BJ (cell line): ENCODE results near the gene BCKDK. TPM values are rescaled to one million over a fixed set of nuclear protein-coding genes. Genes with fewer than 3 reads are reported as not detected.
"Not testable (repeated sequence)": the region's sequence is repeated elsewhere in the genome, so short reads cannot be mapped to it uniquely, and the experiment has no call there.

Source experiments
- CTCF ChIA-PET: fragments of 350-600 bp; formaldehyde crosslinking; extraction: SDS; loops from one replicate; lab custom pipeline; 2021; ENCODE audit warnings: antibody characterized with exemption, inconsistent platforms; lab: Yijun Ruan, JAX
- POLR2A ChIA-PET: fragments of 300-600 bp; sonication (Branson Sonifier 250); formaldehyde crosslinking; extraction: SDS; loops from one replicate; lab custom pipeline; 2021; ENCODE audit warnings: antibody characterized with exemption; lab: Charles Lee
- DNase-seq: peaks from one replicate; pipeline ENCODE4 v3.0.0-alpha.2; 2011; ENCODE audit warnings: low read depth
- H3K27me3 ChIP-seq: 2 replicates; pipeline ENCODE4 v1.6.0; 2011; ENCODE audit warnings: low read length; ENCODE audit not compliant: control insufficient read depth, insufficient read depth
- H3K36me3 ChIP-seq: 2 replicates; pipeline ENCODE4 v1.5.1; 2011; ENCODE audit warnings: low read length; ENCODE audit not compliant: control insufficient read depth, insufficient read depth
- H3K4me3 ChIP-seq: 2 replicates; pipeline ENCODE4 v1.5.1; 2011; ENCODE audit warnings: low read depth, mild to moderate bottlenecking, control low read depth, low read length
- CTCF ChIP-seq: IDR thresholded peaks from 2 replicates; pipeline ENCODE4 v1.5.1; 2011; ENCODE audit warnings: low read depth, mild to moderate bottlenecking, control low read depth, inconsistent platforms, low read length, moderate library complexity; ENCODE audit not compliant: insufficient read depth
- polyA plus RNA-seq: library from polyadenylated mRNA; depleted of rRNA; stranded (reverse); fragments of >200 nt; gene quantifications from 2 replicates; pipeline ENCODE4 v1.2.3, GENCODE V29; 2011

The BCKDK gene
- polyA plus RNA-seq, 1 experiment: 56.0 TPM

- no peak for DNase-seq
- Histone ChIP-seq H3K36me3 (no peaks in the 10 kb centered on the region; the same call in 1 of the 2 replicates), H3K4me3 (no peak overlapping the region), H3K27me3 (no peaks in the 10 kb centered on the region)
- ChIA-PET POLR2A (no interaction called here), CTCF (interaction anchor here (0.5 to 1.1 kb wide), 3 partner anchors 12 to 315 kb away, joined by 3 read pairs; no protein-coding TSS in a partner anchor)
- no peak for TF ChIP-seq CTCF
Measured at GRCh38 chr16:31134625-31135534, 26.7 kb downstream of the BCKDK start.

- no peak for DNase-seq
- ChIA-PET POLR2A (no interaction called here), CTCF (interaction anchor here (0.5 to 1.1 kb wide), 4 partner anchors 12 to 314 kb away, joined by 3 read pairs; partner anchors contain the start of gene HSD3B7)
- no peaks in the 10 kb centered on the region; the same call in 1 of the 2 replicates for H3K36me3 ChIP-seq
- no peak within 1 kb of the TSS for H3K4me3 ChIP-seq
- TF ChIP-seq CTCF: no peak
- H3K27me3 ChIP-seq: no peaks in the 10 kb centered on the region
Measured at GRCh38 chr16:31135535-31136286, 27.5 kb downstream of the BCKDK start, which contains the start of gene PRSS8. Gene PRSS8, minus strand, starts transcription at chr16:31135727. Its CDS starts 229 bp downstream, at chr16:31135498.

GRCh38 chr16:31136287-31136662, 28.1 kb downstream of the BCKDK start:
- ChIA-PET POLR2A (no interaction called here), CTCF (interaction anchor here (0.7 kb wide), 1 partner anchor 151 kb away, joined by 3 read pairs; the partner anchor contains the start of gene HSD3B7)
- no peaks in the 10 kb centered on the region for H3K27me3 ChIP-seq
- no peaks in the 10 kb centered on the region; the same call in 1 of the 2 replicates for H3K36me3 ChIP-seq
- DNase-seq: no peak
- TF ChIP-seq CTCF: no peak
- H3K4me3 ChIP-seq: no peak overlapping the region

GRCh38 chr16:31136822-31137499, 28.8 kb downstream of the BCKDK start:
- H3K4me3 ChIP-seq, DNase-seq, POLR2A ChIA-PET, CTCF ChIA-PET, H3K27me3 ChIP-seq, H3K36me3 ChIP-seq: not testable (repeated sequence)

- ChIA-PET POLR2A (interaction anchor here (0.6 kb wide), 1 partner anchor 299 kb away, joined by 3 read pairs; no protein-coding TSS in a partner anchor), CTCF (interaction anchor here (1.0 kb wide), 1 partner anchor 19 kb away, joined by 4 read pairs; no protein-coding TSS in a partner anchor)
- no peaks in the 10 kb centered on the region for H3K36me3 ChIP-seq
- no peaks in the 10 kb centered on the region for H3K27me3 ChIP-seq
- peak; percentile 4 for DNase-seq
- H3K4me3 ChIP-seq: no peak overlapping the region
- TF ChIP-seq CTCF: no peak
Measured at GRCh38 chr16:31138621-31139578, 30.7 kb downstream of the BCKDK start.

- CTCF ChIA-PET: interaction anchor here (1.2 kb wide), 1 partner anchor 187 kb away, joined by 3 read pairs; no protein-coding TSS in a partner anchor
- H3K27me3 ChIP-seq, H3K4me3 ChIP-seq, H3K36me3 ChIP-seq, DNase-seq: not testable (repeated sequence)
- POLR2A ChIA-PET: interaction anchor here (1.9 to 2.1 kb wide), 2 partner anchors 23 to 39 kb away, joined by 19 to 20 read pairs; partner anchors contain the start of genes FUS and KAT8
Measured at GRCh38 chr16:31141071-31141469, 32.9 kb downstream of the BCKDK start.
